SU-DHL-6 (cell line): Measurements from ENCODE around the gene GNG7.

ENCODE experiments used
- CTCF ChIP-seq: fragments of 200-600 bp; sonication (generic); IDR thresholded peaks from one replicate; pipeline ENCODE4 v1.5.1; 2017; ENCODE audit warnings: antibody characterized with exemption, mild to moderate bottlenecking, low read length, moderate library complexity; ENCODE audit not compliant: insufficient read depth, poor library complexity, severe bottlenecking
- EZH2phosphoT487 ChIP-seq: fragments of 200-600 bp; sonication (generic), shearing (Covaris generic); conservative IDR thresholded peaks from 2 replicates; pipeline ENCODE4 v1.6.1; 2018; ENCODE audit warnings: mild to moderate bottlenecking, antibody characterized with exemption, low read length, moderate library complexity, mixed read lengths

DNA sequence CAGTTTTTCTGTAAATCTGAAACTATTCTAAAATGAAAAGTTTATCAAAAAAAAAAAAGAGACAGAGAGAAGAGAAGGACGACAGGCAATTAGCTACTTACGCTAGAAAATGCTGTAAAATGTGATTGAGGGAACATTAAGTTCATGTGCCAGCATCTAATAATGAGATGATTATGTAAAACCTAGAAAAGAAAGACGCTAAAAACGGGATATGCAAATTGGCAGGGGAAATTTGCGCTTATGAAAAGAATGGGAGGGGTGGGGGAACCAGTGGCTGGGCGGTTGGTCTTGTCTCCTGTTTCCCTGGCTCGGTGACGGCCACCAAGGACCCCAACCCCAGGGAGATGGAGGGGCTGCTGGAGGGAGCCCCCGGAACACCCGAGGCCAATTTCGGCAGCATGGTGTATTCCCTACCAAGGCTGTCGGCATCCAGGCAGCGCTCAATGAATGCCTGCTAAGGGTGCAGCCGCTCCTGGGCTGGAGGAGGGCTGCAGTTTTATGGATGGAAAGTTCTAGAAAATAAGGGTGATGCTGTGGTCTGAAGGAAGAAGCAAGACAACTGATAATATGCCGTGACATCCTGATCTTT is 34.2 kb downstream of the GNG7 start:
- no peak for TF ChIP-seq CTCF
- TF ChIP-seq EZH2phosphoT487, result no peak
